GM21447 (cell line): ENCODE measurements around the gene LENG1.
"Not testable (repeated sequence)": the region's sequence is repeated elsewhere in the genome, so short reads cannot be mapped to it uniquely, and the experiment has no call there.

Experiments
- ATAC-seq: cut with Tn5 transposase; IDR thresholded peaks from one replicate; pipeline ENCODE4 v1.9.1; 2021; ENCODE audit not compliant: unreplicated experiment

LENG1 gene

GRCh38 chr19:54159352-54160181 is at the start of gene LENG1:
Gene LENG1 (minus strand): TSS chr19:54159721. CDS start chr19:54159695, 26 bp downstream.
- ATAC-seq: peak; percentile 84

GRCh38 chr19:54208784-54209057 is 49.2 kb upstream of the LENG1 start:
- ATAC-seq: no peak

GRCh38 chr19:54207983-54208783 is 48.7 kb upstream of the LENG1 start:
- peak; percentile 52 for ATAC-seq

GRCh38 chr19:54207676-54207982 is 48.1 kb upstream of the LENG1 start:
- ATAC-seq: no peak

- not testable (repeated sequence) for ATAC-seq
Observed at GRCh38 chr19:54207193-54207592, 47.7 kb upstream of the LENG1 start.

- no peak for ATAC-seq
Observed at GRCh38 chr19:54206831-54207177, 47.3 kb upstream of the LENG1 start.

- no peak for ATAC-seq
Observed at GRCh38 chr19:54206030-54206830, 46.7 kb upstream of the LENG1 start.

GRCh38 chr19:54204767-54205468 is 45.4 kb upstream of the LENG1 start:
- no peak for ATAC-seq

GRCh38 chr19:54203151-54203611 is 43.7 kb upstream of the LENG1 start:
- no peak for ATAC-seq

GRCh38 chr19:54201980-54202379 is 42.5 kb upstream of the LENG1 start:
- no peak for ATAC-seq

GRCh38 chr19:54201172-54201701 is 41.7 kb upstream of the LENG1 start:
- ATAC-seq: no peak

- no peak for ATAC-seq
Observed at GRCh38 chr19:54199401-54199800, 39.9 kb upstream of the LENG1 start.

- ATAC-seq: no peak
Observed at GRCh38 chr19:54197121-54197520, 37.6 kb upstream of the LENG1 start.

GRCh38 chr19:54196536-54196935 is 37.0 kb upstream of the LENG1 start:
- no peak for ATAC-seq

GRCh38 chr19:54194463-54194862 is 34.9 kb upstream of the LENG1 start:
- ATAC-seq: not testable (repeated sequence)

GRCh38 chr19:54193011-54193410 is 33.5 kb upstream of the LENG1 start:
- no peak for ATAC-seq

GRCh38 chr19:54191811-54192453 is 32.4 kb upstream of the LENG1 start:
- ATAC-seq: no peak

GRCh38 chr19:54191011-54191810 is 31.7 kb upstream of the LENG1 start, which contains the start of gene TSEN34:
Gene TSEN34 (plus strand): TSS chr19:54191308. CDS start chr19:54191365, 57 bp downstream.
- peak; percentile 21 for ATAC-seq

- ATAC-seq: peak; percentile 46
Observed at GRCh38 chr19:54190503-54191010, 31.0 kb upstream of the LENG1 start.
